Transverse colon (tissue), 3 donors: ENCODE measurements around the gene SLC22A14.

Experiments used
- EP300 ChIP-seq: sonication (generic); formaldehyde crosslinking; IDR thresholded peaks from one replicate; pipeline ENCODE4 v1.6.1; 2017; ENCODE audit warnings: antibody characterized with exemption, low read depth
- POLR2A ChIP-seq: fragments of 450-650 bp; IDR thresholded peaks from one replicate; pipeline ENCODE4 v1.6.1; 2016; ENCODE audit warnings: antibody characterized with exemption, mild to moderate bottlenecking, moderate library complexity
- TF ChIP-seq, protein P1 (sequence below), 5 experiments: fragments of 200-600 bp in 3 of 5; fragments of 450-650 bp in 2 of 5; sonication (generic) in 3 of 5; IDR thresholded peaks; 1 replicate in 2 of 5; 2 replicates in 3 of 5; pipeline ENCODE4 v1.5.1; 2016 to 2017; ENCODE audit warnings: antibody characterized with exemption in 5 of 5, inconsistent platforms in 3 of 5, mild to moderate bottlenecking in 2 of 5, moderate library complexity in 1 of 5

DNA sequence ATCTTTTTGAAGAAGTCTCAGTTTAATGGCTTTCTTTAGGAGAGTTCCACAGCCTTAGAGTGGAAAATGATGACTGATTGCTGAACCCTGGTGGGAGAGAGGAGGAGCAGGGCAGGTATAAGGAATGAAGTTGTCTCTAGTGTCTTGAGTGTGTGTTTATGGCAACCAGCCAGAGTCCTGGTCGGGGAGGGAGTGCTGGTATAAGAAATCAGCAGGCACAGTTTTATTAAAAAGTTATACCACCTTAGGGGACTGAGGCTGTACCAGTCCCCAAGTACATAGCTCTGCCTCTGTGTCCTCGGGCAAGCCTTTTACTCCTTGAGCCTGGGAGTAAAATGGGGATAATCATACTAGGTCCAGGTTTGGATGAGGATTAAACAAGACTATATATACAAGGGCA lies 29.8 kb downstream of the SLC22A14 start:
- TF ChIP-seq, protein P1, sequence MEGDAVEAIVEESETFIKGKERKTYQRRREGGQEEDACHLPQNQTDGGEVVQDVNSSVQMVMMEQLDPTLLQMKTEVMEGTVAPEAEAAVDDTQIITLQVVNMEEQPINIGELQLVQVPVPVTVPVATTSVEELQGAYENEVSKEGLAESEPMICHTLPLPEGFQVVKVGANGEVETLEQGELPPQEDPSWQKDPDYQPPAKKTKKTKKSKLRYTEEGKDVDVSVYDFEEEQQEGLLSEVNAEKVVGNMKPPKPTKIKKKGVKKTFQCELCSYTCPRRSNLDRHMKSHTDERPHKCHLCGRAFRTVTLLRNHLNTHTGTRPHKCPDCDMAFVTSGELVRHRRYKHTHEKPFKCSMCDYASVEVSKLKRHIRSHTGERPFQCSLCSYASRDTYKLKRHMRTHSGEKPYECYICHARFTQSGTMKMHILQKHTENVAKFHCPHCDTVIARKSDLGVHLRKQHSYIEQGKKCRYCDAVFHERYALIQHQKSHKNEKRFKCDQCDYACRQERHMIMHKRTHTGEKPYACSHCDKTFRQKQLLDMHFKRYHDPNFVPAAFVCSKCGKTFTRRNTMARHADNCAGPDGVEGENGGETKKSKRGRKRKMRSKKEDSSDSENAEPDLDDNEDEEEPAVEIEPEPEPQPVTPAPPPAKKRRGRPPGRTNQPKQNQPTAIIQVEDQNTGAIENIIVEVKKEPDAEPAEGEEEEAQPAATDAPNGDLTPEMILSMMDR (IDR thresholded peaks at IDR 0.05): no peak
- TF ChIP-seq EP300: no peak
- TF ChIP-seq POLR2A: no peak
